OCI-LY3 (cell line): Measurements from ENCODE around the gene PTN.

ENCODE experiments used
- H2AFZ ChIP-seq: fragments of 200-600, 300-600 bp; shearing (Covaris generic); 2 replicates; pipeline ENCODE4 v1.6.0; 2014; ENCODE audit warnings: antibody characterized with exemption, low read depth, low read length
- H3K27ac ChIP-seq: fragments of 200-600, 300-600 bp; sonication (generic); 2 replicates; pipeline ENCODE4 v1.5.1; 2014; ENCODE audit warnings: mild to moderate bottlenecking, low read length, moderate library complexity, mixed read lengths
- H3K27me3 ChIP-seq: fragments of 200-600, 300-600 bp; sonication (generic); 2 replicates; pipeline ENCODE4 v1.6.1; 2014; ENCODE audit warnings: low read depth, low read length, mixed read lengths
- H3K36me3 ChIP-seq: fragments of 200-600, 300-600 bp; sonication (generic); replicated peaks from 2 replicates; pipeline ENCODE3; 2014; ENCODE audit warnings: low read depth, low read length, mixed read lengths
- H3K4me1 ChIP-seq: fragments of 300-600, 200-600 bp; sonication (generic); 2 replicates; pipeline ENCODE4 v1.6.1; 2014; ENCODE audit warnings: low read length, mixed read lengths
- H3K4me2 ChIP-seq: fragments of 200-600, 300-600 bp; sonication (generic); 2 replicates; pipeline ENCODE4 v1.6.1; 2014; ENCODE audit warnings: low read length, mixed read lengths
- H3K4me3 ChIP-seq: fragments of 300-600, 200-600 bp; sonication (generic); 2 replicates; pipeline ENCODE4 v1.5.1; 2014; ENCODE audit warnings: antibody characterized with exemption, mild to moderate bottlenecking, low read length, moderate library complexity
- H3K79me2 ChIP-seq: fragments of 300-600, 200-600 bp; shearing (Covaris generic); 2 replicates; pipeline ENCODE4 v1.6.1; 2014; ENCODE audit warnings: mild to moderate bottlenecking, low read length, mixed read lengths
- H3K9ac ChIP-seq: fragments of 300-600, 200-600 bp; shearing (Covaris generic); 2 replicates; pipeline ENCODE4 v1.6.0; 2014; ENCODE audit warnings: mild to moderate bottlenecking, low read length, moderate library complexity
- H3K9me3 ChIP-seq: fragments of 200-600, 300-600 bp; shearing (Covaris generic); 2 replicates; pipeline ENCODE4 v1.6.1; 2014; ENCODE audit warnings: low read length, mixed read lengths; ENCODE audit not compliant: insufficient read depth
- H4K20me1 ChIP-seq: fragments of 200-600, 300-600 bp; sonication (generic); 2 replicates; pipeline ENCODE4 v1.6.1; 2016; ENCODE audit warnings: low read length, mixed read lengths; ENCODE audit not compliant: insufficient read depth
- EZH2phosphoT487 ChIP-seq: fragments of 200-600 bp; shearing (Covaris generic); IDR thresholded peaks from 2 replicates; pipeline ENCODE4 v1.6.1; 2018; ENCODE audit warnings: antibody characterized with exemption, mixed run types, low read depth
- TF ChIP-seq, protein P1 (sequence below): fragments of 200-600, 300-600 bp; sonication (generic); IDR thresholded peaks from 2 replicates; pipeline ENCODE4 v1.5.1; 2014; ENCODE audit warnings: antibody characterized with exemption, low read length, low read depth

The PTN gene

DNA sequence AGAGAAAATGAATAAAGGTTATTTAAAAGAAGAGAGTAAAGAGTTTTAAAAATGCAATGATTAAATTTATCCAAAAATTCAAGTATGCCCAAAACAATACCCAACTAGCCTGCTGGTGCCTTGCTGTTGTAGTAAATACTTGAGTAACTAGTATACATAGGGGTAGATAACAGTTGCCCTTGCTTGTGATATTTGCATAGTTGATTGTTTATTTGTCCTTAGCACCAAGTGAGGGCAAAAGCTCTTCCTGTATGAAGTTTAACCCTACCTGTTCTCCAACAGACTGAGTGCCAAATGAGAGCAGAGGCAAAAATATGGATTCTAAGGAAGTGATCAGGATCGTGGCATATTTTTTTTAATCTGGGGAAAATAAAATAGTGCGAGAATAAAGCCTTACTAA lies 85.0 kb downstream of the PTN start:
- H3K79me2 ChIP-seq = no peaks in the 10 kb centered on the region
- no peaks in the 10 kb centered on the region for H3K36me3 ChIP-seq
- no peak overlapping the region for H3K9ac ChIP-seq
- no peaks in the 10 kb centered on the region for H3K4me1 ChIP-seq
- no peak overlapping the region for H2AFZ ChIP-seq
- no peaks in the 10 kb centered on the region for H3K27me3 ChIP-seq
- TF ChIP-seq, protein P1, sequence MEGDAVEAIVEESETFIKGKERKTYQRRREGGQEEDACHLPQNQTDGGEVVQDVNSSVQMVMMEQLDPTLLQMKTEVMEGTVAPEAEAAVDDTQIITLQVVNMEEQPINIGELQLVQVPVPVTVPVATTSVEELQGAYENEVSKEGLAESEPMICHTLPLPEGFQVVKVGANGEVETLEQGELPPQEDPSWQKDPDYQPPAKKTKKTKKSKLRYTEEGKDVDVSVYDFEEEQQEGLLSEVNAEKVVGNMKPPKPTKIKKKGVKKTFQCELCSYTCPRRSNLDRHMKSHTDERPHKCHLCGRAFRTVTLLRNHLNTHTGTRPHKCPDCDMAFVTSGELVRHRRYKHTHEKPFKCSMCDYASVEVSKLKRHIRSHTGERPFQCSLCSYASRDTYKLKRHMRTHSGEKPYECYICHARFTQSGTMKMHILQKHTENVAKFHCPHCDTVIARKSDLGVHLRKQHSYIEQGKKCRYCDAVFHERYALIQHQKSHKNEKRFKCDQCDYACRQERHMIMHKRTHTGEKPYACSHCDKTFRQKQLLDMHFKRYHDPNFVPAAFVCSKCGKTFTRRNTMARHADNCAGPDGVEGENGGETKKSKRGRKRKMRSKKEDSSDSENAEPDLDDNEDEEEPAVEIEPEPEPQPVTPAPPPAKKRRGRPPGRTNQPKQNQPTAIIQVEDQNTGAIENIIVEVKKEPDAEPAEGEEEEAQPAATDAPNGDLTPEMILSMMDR = no peak
- no peak for TF ChIP-seq EZH2phosphoT487
- H3K4me2 ChIP-seq = no peak overlapping the region
- H3K4me3 ChIP-seq = no peak overlapping the region
- H3K27ac ChIP-seq = no peak overlapping the region
- H4K20me1 ChIP-seq = no peaks in the 10 kb centered on the region
- H3K9me3 ChIP-seq = no peaks in the 10 kb centered on the region

DNA sequence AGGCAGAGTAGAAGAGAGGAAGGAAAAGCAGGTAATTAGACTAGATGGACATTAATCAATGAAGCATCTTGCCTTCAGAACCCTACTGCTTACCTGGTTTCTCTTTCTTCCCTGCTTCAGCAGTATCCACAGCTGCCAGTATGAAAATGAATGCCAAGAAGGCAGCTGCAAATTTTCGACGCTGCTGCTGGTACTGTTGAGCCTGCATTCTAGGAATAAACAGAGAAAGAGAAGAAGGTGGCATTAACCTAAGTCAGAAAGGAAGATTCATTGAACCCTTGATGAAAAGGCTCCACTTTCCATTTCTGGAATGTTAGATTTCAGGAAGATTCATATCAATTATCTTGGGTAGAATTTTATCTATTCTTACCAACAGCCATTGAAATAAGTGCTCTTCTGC lies 88.8 kb downstream of the PTN start:
- Histone ChIP-seq H3K9me3 (no peaks in the 10 kb centered on the region), H2AFZ (no peak overlapping the region), H3K4me1 (no peaks in the 10 kb centered on the region), H3K27me3 (no peaks in the 10 kb centered on the region), H3K4me2 (no peak overlapping the region), H3K9ac (no peak overlapping the region), H3K79me2 (no peaks in the 10 kb centered on the region), H4K20me1 (no peaks in the 10 kb centered on the region), H3K4me3 (no peak overlapping the region), H3K27ac (no peak overlapping the region), H3K36me3 (no peaks in the 10 kb centered on the region)
- TF ChIP-seq EZH2phosphoT487 = no peak
- TF ChIP-seq, protein P1 = no peak

DNA sequence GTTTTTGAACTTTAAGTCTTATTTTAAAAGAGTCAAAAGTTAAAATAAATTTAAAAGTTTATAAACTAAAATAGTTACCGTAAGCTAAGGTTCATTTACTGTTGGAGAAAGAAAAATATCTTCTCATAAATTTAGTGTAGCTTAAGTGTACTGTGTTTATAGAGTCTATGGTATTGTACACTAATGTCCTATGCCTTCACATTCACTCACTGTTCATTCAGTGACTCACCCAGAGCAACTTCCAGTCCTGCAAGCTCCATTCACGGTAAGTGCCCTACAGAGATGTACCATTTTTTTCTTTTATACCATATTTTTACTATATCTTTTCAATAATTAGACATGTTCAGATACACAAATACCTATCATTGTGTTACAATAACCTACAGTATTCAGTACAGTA lies 97.6 kb downstream of the PTN start:
- Histone ChIP-seq H3K9ac (no peak overlapping the region), H3K79me2 (no peaks in the 10 kb centered on the region), H4K20me1 (no peaks in the 10 kb centered on the region), H3K4me2 (no peak overlapping the region), H3K4me1 (no peaks in the 10 kb centered on the region), H3K27me3 (no peaks in the 10 kb centered on the region), H3K4me3 (no peak overlapping the region), H3K9me3 (no peaks in the 10 kb centered on the region), H2AFZ (no peak overlapping the region), H3K27ac (no peak overlapping the region), H3K36me3 (no peaks in the 10 kb centered on the region)
- TF ChIP-seq EZH2phosphoT487 = no peak
- TF ChIP-seq, protein P1 = no peak

DNA sequence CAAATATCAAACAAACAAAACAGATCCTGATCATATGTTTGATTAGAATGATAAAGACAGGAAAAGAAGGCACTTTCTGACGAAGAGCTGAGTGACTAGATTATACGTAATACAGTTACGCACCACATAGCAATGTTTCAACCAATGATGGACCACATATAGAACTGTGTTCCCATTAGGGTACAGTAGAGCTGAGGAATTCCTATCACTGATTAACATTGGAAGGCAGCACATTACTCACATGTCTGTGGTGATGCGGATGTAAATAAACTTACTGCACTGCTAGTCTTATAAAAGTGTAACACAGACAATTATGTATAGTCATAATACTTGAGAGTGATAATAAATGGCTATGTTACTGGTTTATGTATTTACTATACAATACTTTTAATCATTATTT lies 98.3 kb downstream of the PTN start:
- H3K4me3 ChIP-seq = no peak overlapping the region
- no peak overlapping the region for H3K9ac ChIP-seq
- H4K20me1 ChIP-seq = no peaks in the 10 kb centered on the region
- H2AFZ ChIP-seq = no peak overlapping the region
- H3K27me3 ChIP-seq = no peaks in the 10 kb centered on the region
- H3K79me2 ChIP-seq = no peaks in the 10 kb centered on the region
- H3K4me1 ChIP-seq = no peaks in the 10 kb centered on the region
- no peak overlapping the region for H3K4me2 ChIP-seq
- TF ChIP-seq, protein P1 = no peak
- TF ChIP-seq EZH2phosphoT487 = no peak
- no peak overlapping the region for H3K27ac ChIP-seq
- no peaks in the 10 kb centered on the region for H3K9me3 ChIP-seq
- no peaks in the 10 kb centered on the region for H3K36me3 ChIP-seq
